IMR-90 (cell line): ENCODE measurements around the gene TMX2. TPM values are rescaled to one million over a fixed set of nuclear protein-coding genes. Genes with fewer than 3 reads are reported as not detected.

ENCODE experiments used
- ATAC-seq: fragments of 200-7000 bp; cut with Tn5 transposase; 2 replicates; pipeline ENCODE4 v1.9.1; 2020; ENCODE audit warnings: low read depth, mild to moderate bottlenecking, moderate library complexity
- BruUV-seq: library from RNA; stranded (reverse); fragments of 400-500 nt; replicated peaks from 2 replicates; lab custom pipeline; 2021; lab: Mats Ljungman, UMichigan
- CTCF ChIA-PET: fragments of 300-600 bp; formaldehyde crosslinking; extraction: SDS; loops from one replicate; lab custom pipeline; 2021; ENCODE audit warnings: antibody characterized with exemption; lab: Yijun Ruan, JAX
- POLR2A ChIA-PET: fragments of 300-600 bp; sonication (Branson Sonifier 250); formaldehyde crosslinking; loops from one replicate; lab custom pipeline; 2022; ENCODE audit warnings: antibody characterized with exemption; ENCODE audit not compliant: unreplicated experiment; lab: Charles Lee
- DNase-seq: peaks from one replicate; pipeline ENCODE4 v3.0.0; 2013
- H2AFZ ChIP-seq: replicated peaks from 2 replicates; pipeline ENCODE3; 2013; ENCODE audit warnings: low read length, mild to moderate bottlenecking; ENCODE audit not compliant: poor library complexity
- H2AK5ac ChIP-seq: 2 replicates; pipeline ENCODE4 v1.6.1; 2013; ENCODE audit warnings: low read depth, low read length, inconsistent platforms
- H2AK9ac ChIP-seq: replicated peaks from 2 replicates; pipeline ENCODE3; 2013; ENCODE audit warnings: mild to moderate bottlenecking, low read depth, low read length, moderate library complexity; ENCODE audit not compliant: poor library complexity
- H2BK120ac ChIP-seq: 2 replicates; pipeline ENCODE4 v1.6.1; 2013; ENCODE audit warnings: low read depth, low read length, inconsistent platforms
- H2BK15ac ChIP-seq: 3 replicates; pipeline ENCODE4 v1.6.1; 2013; ENCODE audit warnings: low read depth, low read length, inconsistent platforms
- H2BK20ac ChIP-seq: 2 replicates; pipeline ENCODE4 v1.6.1; 2013; ENCODE audit warnings: low read depth, mild to moderate bottlenecking, inconsistent platforms, low read length, moderate library complexity
- H2BK5ac ChIP-seq: 2 replicates; pipeline ENCODE4 v1.6.1; 2013; ENCODE audit warnings: mild to moderate bottlenecking, low read depth, low read length, inconsistent platforms; ENCODE audit not compliant: poor library complexity, severe bottlenecking
- H3K14ac ChIP-seq: replicated peaks from 2 replicates; pipeline ENCODE4 v1.6.1; 2013; ENCODE audit warnings: low read depth, low read length, inconsistent platforms
- H3K18ac ChIP-seq: 2 replicates; pipeline ENCODE4 v1.6.1; 2013; ENCODE audit warnings: low read depth, low read length, control low read depth
- H3K23ac ChIP-seq: 2 replicates; pipeline ENCODE4 v1.6.1; 2013; ENCODE audit warnings: low read depth, low read length, inconsistent platforms
- H3K27ac ChIP-seq: 2 replicates; pipeline ENCODE4 v1.5.1; 2013; ENCODE audit warnings: mild to moderate bottlenecking, control low read depth, low read length; ENCODE audit not compliant: insufficient read depth
- H3K27me3 ChIP-seq: 2 replicates; pipeline ENCODE4 v1.6.1; 2013; ENCODE audit warnings: low read length; ENCODE audit not compliant: control insufficient read depth, insufficient read depth
- H3K36me3 ChIP-seq: 2 replicates; pipeline ENCODE4 v1.6.1; 2013; ENCODE audit warnings: low read length, mixed read lengths; ENCODE audit not compliant: control insufficient read depth, insufficient read depth
- H3K4ac ChIP-seq: 2 replicates; pipeline ENCODE4 v1.6.1; 2013; ENCODE audit warnings: low read depth, low read length, inconsistent platforms
- H3K4me1 ChIP-seq: 2 replicates; pipeline ENCODE4 v1.6.1; 2013; ENCODE audit warnings: low read length, mixed read lengths; ENCODE audit not compliant: control insufficient read depth, insufficient read depth
- H3K4me2 ChIP-seq: 2 replicates; pipeline ENCODE4 v1.6.1; 2013; ENCODE audit warnings: low read depth, mild to moderate bottlenecking, control low read depth, low read length, moderate library complexity
- H3K4me3 ChIP-seq: 2 replicates; pipeline ENCODE4 v1.5.1; 2013; ENCODE audit warnings: low read depth, mild to moderate bottlenecking, control low read depth, low read length, moderate library complexity; ENCODE audit not compliant: insufficient read depth
- H3K56ac ChIP-seq: 2 replicates; pipeline ENCODE4 v1.6.1; 2013; ENCODE audit warnings: low read length, inconsistent platforms; ENCODE audit not compliant: insufficient read depth; ENCODE audit errors: extremely low read depth
- H3K79me1 ChIP-seq, 2 experiments: 2 replicates each; pipeline ENCODE4 v1.6.1; 2013; ENCODE audit warnings: low read length in 2 of 2, inconsistent platforms in 1 of 2, low read depth in 1 of 2
- H3K9ac ChIP-seq: 2 replicates; pipeline ENCODE4 v1.6.1; 2013; ENCODE audit warnings: low read depth, low read length, control low read depth
- H3K9me1 ChIP-seq: 2 replicates; pipeline ENCODE4 v1.6.1; 2013; ENCODE audit warnings: low read length, inconsistent platforms; ENCODE audit not compliant: insufficient read depth
- H3K9me3 ChIP-seq: 2 replicates; pipeline ENCODE4 v1.6.1; 2013; ENCODE audit warnings: low read length; ENCODE audit not compliant: control insufficient read depth, insufficient read depth
- H4K20me1 ChIP-seq: 2 replicates; pipeline ENCODE4 v1.6.1; 2013; ENCODE audit warnings: low read length, inconsistent platforms; ENCODE audit not compliant: insufficient read depth
- H4K5ac ChIP-seq: 2 replicates; pipeline ENCODE4 v1.6.1; 2013; ENCODE audit warnings: mild to moderate bottlenecking, low read depth, low read length, control low read depth
- H4K8ac ChIP-seq, 2 experiments: 2 replicates each; pipeline ENCODE4 v1.6.1; 2013; ENCODE audit warnings: low read depth in 2 of 2, low read length in 2 of 2, control low read depth in 1 of 2, inconsistent platforms in 1 of 2
- H4K91ac ChIP-seq: 2 replicates; pipeline ENCODE4 v1.6.1; 2013; ENCODE audit warnings: low read depth, low read length, inconsistent platforms; ENCODE audit not compliant: insufficient read depth
- BHLHE40 ChIP-seq: fragments of 150-350 bp; IDR thresholded peaks from 2 replicates; pipeline ENCODE4 v1.6.1; 2016; ENCODE audit warnings: mild to moderate bottlenecking, low read depth, low read length
- CEBPB ChIP-seq: IDR thresholded peaks from 2 replicates; pipeline ENCODE4 v1.6.1; 2012; ENCODE audit warnings: low read depth, low read length, improper control_type of control experiment
- CHD1 ChIP-seq: IDR thresholded peaks from 2 replicates; pipeline ENCODE4 v1.6.1; 2012; ENCODE audit warnings: low read depth, low read length, improper control_type of control experiment
- FOS ChIP-seq: fragments of 150-350 bp; IDR thresholded peaks from 2 replicates; pipeline ENCODE4 v1.6.1; 2016; ENCODE audit warnings: low read depth, low read length
- MAFK ChIP-seq: IDR thresholded peaks from 2 replicates; pipeline ENCODE4 v1.6.1; 2012; ENCODE audit warnings: low read depth, low read length, improper control_type of control experiment
- MAZ ChIP-seq: IDR thresholded peaks from 2 replicates; pipeline ENCODE4 v1.6.1; 2012; ENCODE audit warnings: low read depth, mild to moderate bottlenecking, low read length, improper control_type of control experiment, moderate library complexity, borderline replicate concordance
- MXI1 ChIP-seq: IDR thresholded peaks from 2 replicates; pipeline ENCODE4 v1.6.1; 2012; ENCODE audit warnings: low read depth, mild to moderate bottlenecking, low read length, moderate library complexity, borderline replicate concordance
- NFE2L2 ChIP-seq: fragments of 150-350 bp; IDR thresholded peaks from 2 replicates; pipeline ENCODE4 v1.6.1; 2016; ENCODE audit warnings: low read depth, mild to moderate bottlenecking, low read length
- POLR2A ChIP-seq: IDR thresholded peaks from 2 replicates; pipeline ENCODE4 v1.6.1; 2012; ENCODE audit warnings: mild to moderate bottlenecking, low read depth, low read length
- RAD21 ChIP-seq: IDR thresholded peaks from 2 replicates; pipeline ENCODE4 v1.6.1; 2012; ENCODE audit warnings: low read length, improper control_type of control experiment
- RCOR1 ChIP-seq: IDR thresholded peaks from 2 replicates; pipeline ENCODE4 v1.6.1; 2012; ENCODE audit warnings: mild to moderate bottlenecking, low read length, improper control_type of control experiment; ENCODE audit not compliant: insufficient replicate concordance
- RFX5 ChIP-seq: IDR thresholded peaks from 2 replicates; pipeline ENCODE4 v1.8.0; 2012; ENCODE audit warnings: low read depth, mild to moderate bottlenecking, low read length, moderate library complexity
- SMC3 ChIP-seq: fragments of 150-350 bp; IDR thresholded peaks from 2 replicates; pipeline ENCODE4 v1.6.1; 2016; ENCODE audit warnings: low read depth, mild to moderate bottlenecking, antibody characterized with exemption, low read length, moderate library complexity
- WGBS, 2 experiments: methylation state at CpG; one replicate each; pipeline versions ENCODE4 v1.1.5 to v1.1.7; 2013; ENCODE audit warnings: missing lambda C conversion rate in 2 of 2; ENCODE audit not compliant: insufficient read length in 1 of 2; ENCODE audit errors: extremely low coverage in 2 of 2; 5-methylcytosine and 5-hydroxymethylcytosine counted together
- dilution Hi-C: fragments of 300-500 bp; cut with HindIII; formaldehyde crosslinking; loops from one replicate; pipeline ENCODE4 v1.14.3; 2018; ENCODE audit warnings: low sequenced_read_pairs; ENCODE audit not compliant: unreplicated experiment
- in situ Hi-C: fragments of 300-500 bp; cut with MboI; formaldehyde crosslinking; loops from 3 replicates; pipeline ENCODE4 v1.14.3; 2019; ENCODE audit warnings: low sequenced_read_pairs, inconsistent platforms, mixed read lengths
- intact Hi-C: fragments of 100-400 bp; cut with micrococcal nuclease; formaldehyde crosslinking; loops from 2 replicates; pipeline ENCODE4 v1.10.0; 2022
- polyA plus RNA-seq, 3 experiments: library from polyadenylated mRNA; depleted of rRNA; stranded (reverse); fragments of >200 nt; gene quantifications; 2 replicates each; pipeline ENCODE4 v1.2.3, GENCODE V29; 2012; ENCODE audit warnings: low replicate concordance in 1 of 3
- total RNA-seq: library from RNA; depleted of rRNA; stranded (reverse); fragments of >200 nt; gene quantifications from 2 replicates; pipeline ENCODE4 v1.2.3, GENCODE V29; 2012
- TF ChIP-seq, protein P1 (sequence below): fragments of 150-350 bp; IDR thresholded peaks from 2 replicates; pipeline ENCODE4 v1.6.1; 2016; ENCODE audit warnings: low read depth, mild to moderate bottlenecking, low read length, moderate library complexity, borderline replicate concordance
- TF ChIP-seq, protein P2 (sequence below): fragments of 150-350 bp; IDR thresholded peaks from 2 replicates; pipeline ENCODE4 v1.6.1; 2017; ENCODE audit warnings: mild to moderate bottlenecking, antibody characterized with exemption, low read length, low read depth
- TF ChIP-seq, protein P3 (sequence below): conservative IDR thresholded peaks from 2 replicates; pipeline ENCODE4 v1.5.1; 2012; ENCODE audit warnings: mild to moderate bottlenecking, low read depth, low read length, improper control_type of control experiment

The TMX2 gene
- total and polyA plus RNA-seq, 2 of the 4 experiments (the other 2 are of a cell fraction) = 60.3 to 103 TPM

DNA sequence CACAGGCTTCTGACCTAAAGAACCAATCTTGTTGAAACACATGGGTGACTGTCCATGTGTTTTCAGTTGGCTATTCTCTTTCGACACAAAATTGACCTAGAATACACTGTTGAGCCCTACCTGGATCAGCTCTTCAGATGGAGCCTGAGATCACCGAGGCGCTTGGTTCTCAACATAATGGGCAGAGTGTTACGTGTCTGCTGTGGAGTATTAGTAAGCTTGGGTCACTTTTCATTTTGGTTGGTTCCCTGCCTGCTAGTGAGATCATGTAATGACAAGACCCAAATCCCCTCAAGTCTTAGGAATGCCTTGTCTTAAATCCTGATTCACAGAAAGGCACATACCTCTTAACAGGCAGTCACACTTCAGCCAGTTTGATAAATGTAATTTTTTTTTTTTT is 9.1 kb upstream of the TMX2 start:
- H4K91ac ChIP-seq = no peak overlapping the region
- no peak overlapping the region for H2AK5ac ChIP-seq
- no peak overlapping the region for H3K56ac ChIP-seq
- no peaks in the 10 kb centered on the region for H3K9me3 ChIP-seq
- no peak overlapping the region for H2BK20ac ChIP-seq
- in situ Hi-C loops (no loop called here), dilution Hi-C loops (no loop called here), intact Hi-C loops (no loop called here)
- peaks cover 20 to 30% of the 10 kb centered on the region in 2 experiments for H3K79me1 ChIP-seq
- no peak overlapping the region for H3K4me2 ChIP-seq
- no peak overlapping the region for H4K8ac ChIP-seq
- TF ChIP-seq RFX5 (no peak), BHLHE40 (no peak), POLR2A (no peak), RAD21 (no peak), MXI1 (no peak), NFE2L2 (no peak), FOS (no peak), MAZ (no peak), CHD1 (no peak), RCOR1 (no peak), CEBPB (no peak), SMC3 (no peak), MAFK (no peak)
- TF ChIP-seq, protein P1, sequence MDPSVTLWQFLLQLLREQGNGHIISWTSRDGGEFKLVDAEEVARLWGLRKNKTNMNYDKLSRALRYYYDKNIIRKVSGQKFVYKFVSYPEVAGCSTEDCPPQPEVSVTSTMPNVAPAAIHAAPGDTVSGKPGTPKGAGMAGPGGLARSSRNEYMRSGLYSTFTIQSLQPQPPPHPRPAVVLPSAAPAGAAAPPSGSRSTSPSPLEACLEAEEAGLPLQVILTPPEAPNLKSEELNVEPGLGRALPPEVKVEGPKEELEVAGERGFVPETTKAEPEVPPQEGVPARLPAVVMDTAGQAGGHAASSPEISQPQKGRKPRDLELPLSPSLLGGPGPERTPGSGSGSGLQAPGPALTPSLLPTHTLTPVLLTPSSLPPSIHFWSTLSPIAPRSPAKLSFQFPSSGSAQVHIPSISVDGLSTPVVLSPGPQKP = no peak
- TF ChIP-seq, protein P2, sequence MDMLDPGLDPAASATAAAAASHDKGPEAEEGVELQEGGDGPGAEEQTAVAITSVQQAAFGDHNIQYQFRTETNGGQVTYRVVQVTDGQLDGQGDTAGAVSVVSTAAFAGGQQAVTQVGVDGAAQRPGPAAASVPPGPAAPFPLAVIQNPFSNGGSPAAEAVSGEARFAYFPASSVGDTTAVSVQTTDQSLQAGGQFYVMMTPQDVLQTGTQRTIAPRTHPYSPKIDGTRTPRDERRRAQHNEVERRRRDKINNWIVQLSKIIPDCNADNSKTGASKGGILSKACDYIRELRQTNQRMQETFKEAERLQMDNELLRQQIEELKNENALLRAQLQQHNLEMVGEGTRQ = no peak
- TF ChIP-seq, protein P3, sequence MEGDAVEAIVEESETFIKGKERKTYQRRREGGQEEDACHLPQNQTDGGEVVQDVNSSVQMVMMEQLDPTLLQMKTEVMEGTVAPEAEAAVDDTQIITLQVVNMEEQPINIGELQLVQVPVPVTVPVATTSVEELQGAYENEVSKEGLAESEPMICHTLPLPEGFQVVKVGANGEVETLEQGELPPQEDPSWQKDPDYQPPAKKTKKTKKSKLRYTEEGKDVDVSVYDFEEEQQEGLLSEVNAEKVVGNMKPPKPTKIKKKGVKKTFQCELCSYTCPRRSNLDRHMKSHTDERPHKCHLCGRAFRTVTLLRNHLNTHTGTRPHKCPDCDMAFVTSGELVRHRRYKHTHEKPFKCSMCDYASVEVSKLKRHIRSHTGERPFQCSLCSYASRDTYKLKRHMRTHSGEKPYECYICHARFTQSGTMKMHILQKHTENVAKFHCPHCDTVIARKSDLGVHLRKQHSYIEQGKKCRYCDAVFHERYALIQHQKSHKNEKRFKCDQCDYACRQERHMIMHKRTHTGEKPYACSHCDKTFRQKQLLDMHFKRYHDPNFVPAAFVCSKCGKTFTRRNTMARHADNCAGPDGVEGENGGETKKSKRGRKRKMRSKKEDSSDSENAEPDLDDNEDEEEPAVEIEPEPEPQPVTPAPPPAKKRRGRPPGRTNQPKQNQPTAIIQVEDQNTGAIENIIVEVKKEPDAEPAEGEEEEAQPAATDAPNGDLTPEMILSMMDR = no peak
- H2BK15ac ChIP-seq = no peak overlapping the region
- H3K4me3 ChIP-seq = no peak overlapping the region
- BruUV-seq = no TSS peak
- DNase-seq = peak; percentile 28
- no peak for ATAC-seq
- POLR2A ChIA-PET = no interaction called here
- no peaks in the 10 kb centered on the region for H3K27me3 ChIP-seq
- H3K4ac ChIP-seq = no peak overlapping the region
- CTCF ChIA-PET = interaction anchor here (0.6 kb wide), 1 partner anchor 270 kb away, joined by 5 read pairs; no protein-coding TSS in a partner anchor
- H3K23ac ChIP-seq = no peak overlapping the region
- 0 out of 2 replicates have a peak, but pooled peaks cover 4% of the 10 kb centered on the region for H3K9me1 ChIP-seq
- H4K5ac ChIP-seq = no peak overlapping the region
- H4K20me1 ChIP-seq = peaks cover 3% of the 10 kb centered on the region; the same call in 1 of the 2 replicates
- no peak overlapping the region for H3K18ac ChIP-seq
- H2BK5ac ChIP-seq = no peak overlapping the region
- no peak overlapping the region for H3K14ac ChIP-seq
- H2AK9ac ChIP-seq = no peak overlapping the region
- no peak overlapping the region for H2AFZ ChIP-seq
- no peak overlapping the region for H3K27ac ChIP-seq
- H3K36me3 ChIP-seq = peaks cover 43% of the 10 kb centered on the region
- WGBS, 2 experiments = 95% methylated on average over 4 of the region's 4 CpGs; no CpG with 5 or more reads in 1 of the 2 experiments
- H3K4me1 ChIP-seq = no peaks in the 10 kb centered on the region
- no peak overlapping the region for H3K9ac ChIP-seq
- no peak overlapping the region for H2BK120ac ChIP-seq
